HG02885 (cell line): ENCODE results near the gene EXO1.
"Not testable (repeated sequence)": the region's sequence is repeated elsewhere in the genome, so short reads cannot be mapped to it uniquely, and the experiment has no call there.

Source experiments
- ATAC-seq: cut with Tn5 transposase; IDR thresholded peaks from one replicate; pipeline ENCODE4 v1.9.1; 2021; ENCODE audit warnings: mild to moderate bottlenecking; ENCODE audit not compliant: unreplicated experiment, poor library complexity

Gene EXO1

DNA sequence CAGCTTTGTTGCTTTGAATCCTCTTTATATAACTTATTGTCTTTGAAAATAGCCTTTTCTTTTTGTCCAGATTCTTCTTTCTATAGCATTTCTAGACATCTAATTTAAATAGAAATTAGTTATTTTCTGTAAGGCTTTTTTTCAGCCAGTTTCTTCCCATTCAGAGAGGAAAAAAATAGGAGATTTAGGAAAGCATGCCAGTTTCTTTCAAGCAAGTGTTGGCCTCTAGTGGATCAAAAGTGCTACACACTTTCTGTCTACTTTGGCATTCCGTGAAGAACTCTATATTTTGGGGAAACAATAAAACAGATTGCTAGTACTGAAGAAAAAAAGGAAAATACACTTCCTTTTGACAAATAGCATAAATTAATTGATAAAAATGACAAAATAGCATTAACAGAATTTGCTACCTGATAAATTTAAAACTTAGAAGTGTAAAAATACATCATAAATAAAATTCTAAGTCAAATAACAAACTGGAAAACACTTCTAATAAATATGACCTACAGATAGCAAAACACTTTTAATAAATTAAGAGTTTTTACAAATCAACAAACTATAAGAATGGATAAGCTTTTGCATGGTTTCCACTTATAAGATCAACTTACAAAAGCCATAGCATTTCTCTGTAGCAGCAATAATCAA lies 13.1 kb upstream of the EXO1 start:
- no peak for ATAC-seq

DNA sequence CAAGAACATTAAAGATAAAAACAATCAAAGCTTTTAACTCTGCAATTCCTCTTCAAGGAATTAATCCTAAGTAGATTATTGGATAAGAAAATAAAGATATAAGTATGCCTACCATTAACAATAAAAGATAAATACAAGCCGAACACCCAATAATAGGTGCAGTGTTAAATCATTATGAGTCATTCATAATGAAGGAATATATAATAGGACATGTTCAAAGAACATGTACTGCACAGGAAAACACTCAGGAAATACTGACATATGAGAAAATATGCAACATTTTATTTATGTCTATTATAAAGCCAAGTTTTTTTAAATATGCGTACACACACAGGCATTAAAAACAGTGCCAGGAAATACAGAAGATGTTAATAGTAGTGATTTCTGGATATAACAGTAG lies 11.1 kb upstream of the EXO1 start:
- ATAC-seq, result no peak

DNA sequence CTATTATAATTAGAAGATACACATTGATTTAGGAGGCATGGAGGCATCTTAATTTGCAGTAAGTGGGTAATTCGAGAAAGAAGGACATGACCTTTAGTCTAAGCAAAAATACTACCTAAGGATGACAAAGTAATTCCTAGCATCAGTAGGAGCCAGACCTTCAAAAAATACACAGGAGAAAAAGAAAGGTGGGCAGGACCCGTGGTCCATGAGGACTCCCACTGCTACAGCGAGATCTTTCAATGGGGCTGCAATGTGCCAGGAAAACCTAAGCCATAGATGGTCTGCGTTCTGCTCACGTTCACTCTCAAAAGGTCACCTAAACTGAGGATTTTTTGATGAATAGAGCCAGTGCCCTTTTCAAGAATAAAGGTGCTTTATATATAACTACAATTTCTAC lies 10.6 kb upstream of the EXO1 start:
- ATAC-seq, result no peak

DNA sequence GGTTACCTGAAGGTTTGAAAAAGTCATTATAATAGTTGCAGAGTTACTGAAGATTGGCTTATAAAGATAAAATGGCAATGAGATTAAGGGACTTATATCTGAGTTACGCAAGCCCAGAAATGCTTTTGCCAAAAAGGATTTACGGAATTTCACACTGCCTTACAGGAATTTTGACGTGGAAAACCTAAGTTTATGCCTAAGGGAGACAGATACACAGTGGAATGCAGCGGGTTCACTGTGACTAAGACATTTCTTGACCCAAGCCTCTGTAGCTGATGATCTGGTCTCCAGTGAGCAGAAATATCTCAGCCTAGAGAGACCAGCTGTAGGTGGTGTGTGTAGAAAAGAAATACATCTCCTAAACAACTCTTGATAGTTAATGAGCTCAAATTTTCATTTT lies 10.1 kb upstream of the EXO1 start:
- no peak for ATAC-seq

DNA sequence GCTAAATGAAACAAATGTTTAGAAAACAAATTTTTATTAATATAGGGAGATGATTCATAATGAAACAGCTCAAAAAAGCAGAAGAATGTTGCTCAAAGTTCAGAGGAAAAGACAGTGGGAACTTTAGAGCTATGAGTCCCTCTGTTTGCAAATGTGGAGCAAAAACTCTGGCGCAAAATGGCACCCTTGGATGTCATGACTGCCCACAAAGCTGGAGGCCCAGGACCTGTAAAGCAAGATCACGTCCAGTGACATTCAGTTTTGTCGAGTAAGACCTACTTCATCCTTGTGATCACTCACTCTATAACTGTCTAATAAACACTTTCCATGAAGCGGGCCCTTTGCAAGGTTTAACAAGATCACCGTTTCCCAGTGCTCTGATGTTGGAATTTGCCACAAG lies 9.1 kb upstream of the EXO1 start:
- no peak for ATAC-seq

DNA sequence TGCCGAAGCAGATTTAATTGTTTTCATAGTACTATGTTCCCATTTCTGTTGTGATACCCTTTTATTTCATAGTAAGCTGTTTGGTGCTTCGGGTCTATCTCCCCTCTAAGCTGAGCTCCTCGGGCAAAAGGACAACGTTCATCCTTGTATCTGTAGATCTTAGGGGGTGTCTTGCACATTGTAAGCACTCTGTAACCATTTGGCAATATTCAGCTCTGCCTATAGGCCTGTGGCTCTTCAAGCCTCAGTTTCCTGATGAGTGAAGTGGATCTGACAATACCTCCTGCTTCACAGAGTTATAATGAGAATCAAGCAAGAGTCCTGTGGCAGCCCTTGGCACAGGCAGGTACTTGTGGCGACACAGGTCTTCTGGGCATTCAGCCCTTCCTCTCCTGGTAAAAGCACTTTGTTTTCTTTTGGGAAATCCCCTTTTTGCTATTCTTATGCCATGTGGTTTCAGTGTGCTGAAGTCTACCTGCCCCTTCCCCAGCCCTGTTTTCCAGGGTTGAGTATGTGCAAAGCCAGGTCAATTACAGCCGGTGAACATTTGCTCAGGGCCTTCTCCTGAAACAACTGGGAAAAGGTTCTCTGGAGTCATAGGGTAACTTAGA lies 8.5 kb upstream of the EXO1 start:
- no peak for ATAC-seq

DNA sequence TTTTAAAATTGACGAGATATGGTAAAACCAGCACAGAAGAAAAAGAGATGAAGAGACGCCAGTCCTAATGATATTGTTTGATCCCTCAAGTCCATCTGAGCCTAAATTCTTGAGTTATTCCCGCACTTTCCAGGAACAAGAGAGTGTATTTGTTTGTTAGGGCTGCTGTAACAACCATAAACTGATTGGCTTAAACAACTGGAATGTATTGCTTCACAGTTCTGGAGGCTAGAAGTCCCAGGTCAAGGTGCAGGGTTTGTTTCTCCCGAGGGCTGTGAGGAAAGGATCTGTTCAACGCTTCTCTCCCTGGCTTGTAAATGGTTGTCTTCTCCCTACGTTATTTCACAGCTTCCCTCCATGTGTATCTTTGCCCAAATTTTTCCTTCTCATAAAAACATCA lies 7.8 kb upstream of the EXO1 start:
- ATAC-seq, result no peak

DNA sequence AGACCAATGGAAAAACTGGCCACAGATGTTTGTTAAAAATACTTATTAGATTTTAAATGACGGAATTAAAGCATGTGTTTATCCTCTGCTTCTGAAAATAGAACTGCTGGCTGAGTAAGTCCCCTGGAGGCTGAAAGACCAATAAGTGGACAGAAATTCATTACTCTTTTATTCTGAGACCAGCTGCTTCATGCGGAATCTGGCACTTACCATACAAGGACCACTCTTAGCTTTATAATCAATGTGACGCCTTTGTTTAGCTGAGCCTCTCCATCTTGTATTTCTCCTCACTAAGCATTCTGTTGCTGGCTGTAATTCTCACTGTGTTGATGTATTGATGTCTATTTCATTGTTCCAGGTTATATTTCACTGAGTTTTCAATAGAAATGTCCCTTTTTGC lies 6.3 kb upstream of the EXO1 start:
- ATAC-seq, result no peak

DNA sequence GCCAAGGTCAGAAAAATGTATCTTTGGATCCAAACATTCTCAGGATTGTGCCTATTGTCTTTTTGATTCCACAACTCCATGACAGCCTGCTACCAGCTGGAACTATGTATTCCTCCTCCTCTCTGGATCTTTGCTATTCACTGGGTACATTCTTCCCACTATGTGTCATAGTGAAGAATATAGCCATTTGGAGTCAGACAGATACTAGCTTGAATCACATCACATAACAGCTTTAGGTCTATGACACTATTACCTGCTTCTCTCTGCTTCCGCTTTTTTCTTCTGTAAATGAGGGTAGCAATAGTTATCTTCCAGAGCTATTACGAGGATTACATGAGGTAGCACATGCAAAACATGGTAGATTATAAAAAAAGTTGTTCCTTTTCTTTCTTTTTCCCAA lies 5.4 kb upstream of the EXO1 start:
- no peak for ATAC-seq

DNA sequence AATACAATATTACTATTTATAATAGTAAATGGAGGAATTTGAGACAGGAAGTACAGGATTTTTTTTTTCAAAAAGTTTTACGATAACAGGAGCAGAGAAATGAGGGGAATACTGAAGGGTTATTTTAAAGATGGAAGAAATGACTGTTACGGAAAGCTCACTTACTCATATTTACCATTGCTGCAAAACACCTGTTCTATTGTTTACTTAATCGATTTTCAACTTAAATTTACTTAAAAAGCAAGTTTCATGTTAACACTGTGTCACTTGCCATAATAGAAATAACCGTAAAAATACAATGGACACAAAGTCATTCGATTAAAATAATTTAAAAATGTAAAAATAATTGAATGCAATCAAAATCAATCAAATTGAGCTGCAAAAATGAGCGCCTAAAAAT lies 3.4 kb upstream of the EXO1 start:
- ATAC-seq, result no peak

DNA sequence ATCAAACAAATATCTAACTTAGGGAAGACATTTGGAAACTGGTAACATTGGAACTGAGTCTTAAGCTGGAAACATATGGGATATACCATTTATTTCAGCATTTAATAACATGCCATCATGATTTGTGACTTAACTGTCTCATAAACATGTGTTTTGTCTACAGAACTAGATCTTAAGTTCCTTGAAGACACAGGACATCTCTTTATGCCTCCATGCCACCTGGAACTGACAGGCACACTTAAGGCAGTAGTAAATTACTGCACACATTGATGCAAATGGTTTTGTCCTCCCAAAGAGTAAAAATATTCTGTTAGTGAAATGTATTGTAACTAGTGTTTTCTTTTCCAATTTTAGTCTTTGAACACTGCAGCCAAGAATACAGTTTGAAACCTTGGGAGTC lies 1.6 kb upstream of the EXO1 start:
- ATAC-seq, result no peak

DNA sequence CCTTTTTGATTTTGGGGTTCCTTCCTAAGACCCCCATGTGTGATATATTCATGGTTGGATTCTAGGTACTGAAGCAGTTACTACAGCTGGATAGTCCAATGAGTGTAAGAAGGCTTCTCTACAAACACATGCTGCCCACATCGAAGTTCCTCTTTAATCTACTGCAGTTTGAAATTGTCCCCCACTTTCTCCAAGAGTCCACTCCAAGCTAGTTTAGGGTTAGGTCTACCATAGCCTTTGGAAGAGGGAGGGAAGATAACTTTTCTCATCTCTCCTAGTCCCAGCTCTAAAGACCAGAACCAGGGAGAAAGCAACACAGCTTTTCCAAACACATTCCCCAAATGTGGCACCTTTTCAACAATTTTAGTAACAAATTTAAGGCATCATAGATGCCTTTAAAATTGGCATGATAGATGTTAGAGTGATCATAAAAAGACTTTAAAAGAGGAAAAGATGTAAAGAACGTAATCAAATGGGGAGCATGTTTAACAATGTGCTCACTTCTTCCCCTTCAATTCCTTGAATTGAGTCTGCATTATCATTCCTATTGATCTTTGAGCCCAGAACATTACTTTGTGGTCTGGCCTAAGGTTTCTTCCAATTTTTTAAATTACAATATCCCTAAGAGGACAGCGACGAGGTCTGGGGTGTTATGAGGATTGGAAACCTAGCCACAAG lies 1.0 kb upstream of the EXO1 start:
- no peak for ATAC-seq

DNA sequence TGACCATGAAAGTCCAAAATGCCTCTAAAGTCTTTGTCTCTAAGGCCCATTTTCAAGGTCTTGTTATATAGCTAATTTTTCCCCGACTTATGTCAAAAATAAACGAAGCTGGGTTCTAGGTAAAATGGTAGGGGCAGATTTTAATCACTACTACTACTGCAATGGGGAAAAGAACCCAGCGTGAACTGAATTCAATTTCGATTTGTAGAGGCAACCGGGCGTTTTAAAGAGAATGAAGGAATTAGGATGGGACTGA lies 536 bp upstream of the EXO1 start:
- ATAC-seq, result no peak

DNA sequence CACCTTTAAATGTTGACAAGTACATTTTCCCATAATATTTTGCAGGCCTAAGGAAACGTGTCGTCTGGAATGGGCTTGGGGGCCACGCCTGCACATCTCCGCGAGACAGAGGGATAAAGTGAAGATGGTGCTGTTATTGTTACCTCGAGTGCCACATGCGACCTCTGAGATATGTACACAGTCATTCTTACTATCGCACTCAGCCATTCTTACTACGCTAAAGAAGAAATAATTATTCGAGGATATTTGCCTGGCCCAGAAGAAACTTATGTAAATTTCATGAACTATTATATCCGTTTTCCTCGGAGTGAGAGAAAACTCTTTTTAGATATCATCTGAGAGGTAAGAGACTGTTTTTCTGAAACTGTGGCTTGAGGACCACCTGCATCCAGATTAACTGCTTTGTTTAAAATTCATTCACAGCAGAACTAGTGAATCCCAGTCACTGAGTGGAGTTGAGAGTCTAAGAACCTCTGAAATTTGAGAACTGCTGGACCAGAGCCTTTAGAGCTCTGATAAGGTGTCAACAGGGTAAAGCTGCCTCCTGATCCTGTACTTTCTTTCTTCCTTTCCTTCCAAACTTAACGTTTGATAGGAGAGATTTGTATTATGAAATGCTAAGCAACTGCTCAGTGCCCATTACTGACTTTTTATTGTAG lies 811 bp downstream of the EXO1 start:
- ATAC-seq, result no peak

DNA sequence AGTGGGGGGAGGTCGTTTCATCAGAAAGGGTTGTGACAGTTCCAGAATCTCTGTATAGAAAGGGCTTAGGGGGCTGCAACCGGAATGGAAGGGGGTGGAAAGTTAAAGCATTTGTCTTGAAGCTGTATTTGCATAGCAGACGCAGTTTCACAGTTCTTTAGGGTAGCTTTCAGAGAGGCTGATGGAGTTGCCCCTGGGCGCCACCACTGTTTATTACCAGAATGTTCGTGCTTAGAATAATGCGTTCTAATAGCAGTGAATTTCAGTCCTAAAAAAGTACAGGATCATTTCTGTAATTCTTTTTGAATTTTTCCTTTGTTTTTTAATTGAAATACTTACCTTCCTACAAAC lies 1.3 kb downstream of the EXO1 start:
- ATAC-seq, result no peak

DNA sequence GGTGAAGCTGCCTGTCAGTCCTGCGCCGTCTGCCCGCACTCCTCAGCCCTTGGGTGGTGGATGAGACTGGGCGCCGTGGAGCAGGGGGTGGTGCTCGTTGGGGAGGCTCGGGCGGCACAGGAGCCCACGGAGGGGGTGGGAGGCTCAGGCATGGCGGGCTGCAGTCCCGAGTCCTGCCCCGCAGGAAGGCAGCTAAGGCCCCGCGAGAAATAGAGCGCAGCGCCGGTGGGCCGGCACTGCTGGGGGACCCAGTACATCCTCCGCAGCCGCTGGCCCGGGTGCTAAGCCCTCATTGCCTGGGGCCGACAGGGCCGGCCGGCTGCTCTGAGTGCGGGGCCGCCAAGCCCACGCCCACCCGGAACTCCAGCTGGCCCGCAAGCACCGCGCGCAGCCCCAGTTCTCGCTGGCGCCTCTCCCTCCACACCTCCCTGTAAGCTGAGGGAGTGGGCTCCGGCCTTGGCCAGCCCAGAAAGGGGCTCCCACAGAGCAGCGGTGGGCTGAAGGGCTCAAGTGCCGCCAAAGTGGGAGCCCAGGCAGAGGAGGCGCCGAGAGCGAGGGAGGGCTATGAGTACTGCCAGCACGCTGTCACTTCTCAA lies 7.6 kb downstream of the EXO1 start:
- not testable (repeated sequence) for ATAC-seq

DNA sequence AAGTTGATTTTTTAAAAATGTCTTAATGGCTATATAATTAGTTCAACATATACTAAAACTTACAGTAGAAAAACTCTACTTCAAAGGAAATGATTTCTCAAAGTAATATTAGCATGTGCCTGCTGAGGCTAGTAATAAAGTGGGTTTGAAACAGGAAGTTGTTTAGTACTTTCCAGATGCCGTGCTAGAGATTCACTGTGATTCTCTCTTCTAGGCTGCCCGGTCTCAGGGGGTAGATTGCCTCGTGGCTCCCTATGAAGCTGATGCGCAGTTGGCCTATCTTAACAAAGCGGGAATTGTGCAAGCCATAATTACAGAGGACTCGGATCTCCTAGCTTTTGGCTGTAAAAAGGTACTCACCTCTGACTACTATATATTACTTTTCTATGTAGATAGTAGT lies 9.1 kb downstream of the EXO1 start:
- ATAC-seq, result peak; percentile 64

DNA sequence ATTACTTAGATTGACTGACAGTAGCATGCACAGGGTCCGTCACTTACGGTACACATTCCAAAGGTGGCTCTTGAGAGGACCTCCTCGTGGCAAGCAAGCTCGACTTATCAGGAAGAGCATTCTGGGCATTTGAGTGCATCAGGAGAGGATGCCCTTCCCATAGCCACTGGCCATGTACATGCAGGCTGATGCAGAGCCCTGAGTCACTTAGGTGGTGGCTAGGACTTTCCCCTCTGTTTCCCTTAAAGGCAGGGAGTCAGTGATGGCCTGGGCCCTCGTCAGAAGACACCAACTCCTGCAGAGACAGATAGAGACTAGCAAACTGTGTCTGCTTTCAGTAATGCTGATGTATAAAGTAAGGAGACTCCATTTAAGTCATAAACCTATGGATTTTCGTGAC lies 12.9 kb downstream of the EXO1 start:
- ATAC-seq, result no peak

DNA sequence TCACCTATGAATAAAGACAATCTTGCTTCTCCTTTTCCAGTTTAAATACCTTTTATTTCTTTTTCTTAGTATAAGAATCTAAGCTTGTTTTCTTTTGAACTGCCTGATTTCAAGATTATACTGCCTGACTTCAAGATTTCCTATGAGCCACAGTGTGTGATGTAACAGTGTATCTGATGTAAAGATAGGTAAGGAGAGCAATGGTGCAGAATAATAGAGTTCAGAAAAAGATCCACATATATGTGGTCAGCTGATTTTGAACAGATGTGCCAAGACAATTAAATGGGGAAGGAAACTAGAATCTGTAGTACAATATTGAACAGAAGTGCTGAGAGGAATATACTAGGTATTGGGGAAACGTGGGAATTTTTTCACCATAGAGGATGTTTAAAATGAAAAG lies 21.0 kb downstream of the EXO1 start:
- ATAC-seq, result no peak

DNA sequence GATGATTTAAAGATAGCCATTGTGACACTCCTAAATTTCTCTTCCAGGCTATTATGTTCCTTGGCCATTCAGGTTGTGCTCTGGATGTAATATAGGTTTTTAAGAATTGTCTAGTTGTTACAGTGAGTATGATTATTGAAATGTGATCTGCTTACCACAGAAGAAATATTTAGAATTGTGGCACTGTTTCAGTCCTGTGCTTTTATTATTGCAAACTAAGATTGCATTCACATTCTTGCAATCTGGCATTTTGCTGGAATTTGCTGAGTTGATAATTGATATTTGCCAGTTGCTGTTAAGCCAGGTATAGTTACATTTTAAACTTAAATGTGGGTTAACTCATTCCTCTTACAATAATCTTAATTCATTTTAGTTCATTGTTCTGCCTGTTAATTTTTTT lies 22.3 kb downstream of the EXO1 start:
- ATAC-seq, result no peak

DNA sequence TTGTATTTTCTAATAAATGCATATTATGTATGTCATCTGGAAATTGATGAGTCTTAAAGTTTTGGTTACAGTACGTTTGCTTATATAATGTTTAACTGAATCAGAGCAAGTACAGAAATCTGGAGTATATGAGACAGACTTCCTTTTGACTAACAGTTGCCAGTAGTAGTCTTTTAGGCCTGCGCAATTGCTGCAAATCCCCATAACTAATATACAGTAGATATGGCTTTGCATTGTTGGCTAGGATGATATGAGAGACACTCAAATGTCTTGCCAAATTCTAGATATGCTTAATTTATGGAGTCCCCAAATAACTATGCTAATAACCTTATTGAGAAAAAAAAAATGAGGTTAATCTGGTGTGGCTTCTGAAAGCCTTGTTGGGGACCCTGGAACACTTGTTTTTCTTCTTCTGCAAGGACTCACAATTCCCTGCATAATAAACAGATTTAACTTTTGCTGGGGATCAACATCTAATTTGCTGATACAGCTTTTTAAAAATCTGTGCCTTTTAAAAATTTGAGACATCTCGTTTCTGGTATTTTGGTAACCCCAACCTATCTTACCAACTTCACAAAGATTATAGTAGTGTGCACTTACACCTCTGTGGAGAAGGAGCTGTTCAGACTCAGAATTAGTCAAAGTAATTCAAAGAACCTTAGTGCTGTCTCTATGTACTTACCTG lies 22.9 kb downstream of the EXO1 start:
- ATAC-seq, result no peak
